ENCODE data around the gene CATSPERZ. TPM values are rescaled to one million over a fixed set of nuclear protein-coding genes. Genes with fewer than 3 reads are reported as not detected.

CATSPERZ gene
- total RNA-seq (2016; rRNA removed; fragmentation: Illumina TruSeq; extraction: Trizol) (0.22 and 0.73 TPM in 2 replicates), polyA plus RNA-seq (2011; rRNA removed) (0.16 and 0.48 TPM in 2 replicates), polyA minus RNA-seq (2011; rRNA and poly(A)+ RNA removed; ENCODE audit: low replicate concordance) (0.42 TPM in 1 of 2 replicates, not detected in the other), Bru-seq, nascent RNA (not detected), BruChase-seq, experiment 1, labeled RNA remaining after a 6-hour chase (not detected), BruChase-seq, experiment 2, labeled RNA remaining after a 2-hour chase (not detected)
- not detected in 2 replicates for total RNA-seq (2016; cell fraction: cytosol; rRNA removed; fragmentation: Illumina TruSeq; extraction: Trizol; ENCODE audit: low read depth)
- 0.49 and 0.52 TPM in 2 replicates for total RNA-seq (2016; cell fraction: insoluble cytoplasmic fraction; rRNA removed; fragmentation: Illumina TruSeq; extraction: Trizol)
- total RNA-seq (2016; cell fraction: membrane; rRNA removed; fragmentation: Illumina TruSeq; extraction: Trizol), result 0.34 TPM in 1 of 2 replicates, not detected in the other
- total RNA-seq (2016; cell fraction: nucleus; rRNA removed; fragmentation: Illumina TruSeq; extraction: Trizol), result not detected in 2 replicates
- polyA plus RNA-seq (2011; cell fraction: cytosol; rRNA removed), result 0.26 and 0.66 TPM in 2 replicates
- 0.38 TPM in 1 of 2 replicates, not detected in the other for polyA plus RNA-seq (2011; cell fraction: nucleus; rRNA removed)
- 0.23 TPM in 1 of 2 replicates, not detected in the other for polyA plus RNA-seq (2012)
- polyA plus RNA-seq (2016; cell fraction: cytosol; fragmentation: Illumina TruSeq; extraction: Trizol; ENCODE audit: low read depth), result 0.15 and 0.65 TPM in 2 replicates
- polyA plus RNA-seq (2016; cell fraction: insoluble cytoplasmic fraction; fragmentation: Illumina TruSeq; extraction: Trizol; ENCODE audit: low read depth), result 0.59 TPM in 1 of 2 replicates, not detected in the other
- polyA plus RNA-seq (2016; cell fraction: membrane; fragmentation: Illumina TruSeq; extraction: Trizol; ENCODE audit: low read depth), result 0.44 TPM in 1 of 2 replicates, not detected in the other
- polyA plus RNA-seq (2016; cell fraction: nucleus; fragmentation: Illumina TruSeq; extraction: Trizol; ENCODE audit: insufficient read depth, low read depth), result 1.2 TPM in 1 of 2 replicates, not detected in the other
- not detected in 2 replicates for polyA minus RNA-seq (2011; cell fraction: cytosol; rRNA and poly(A)+ RNA removed)
- not detected in 2 replicates for polyA minus RNA-seq (2011; cell fraction: nucleus; rRNA and poly(A)+ RNA removed)
- long read RNA-seq, experiment 1, result 0 reads
- long read RNA-seq, experiment 2, partial matches to known transcripts, result 0 of 1 reads
- long read RNA-seq, experiment 2, other reads (novel, unspliced or antisense), result 0 of 1 reads

- Histone ChIP-seq H3K27me3 (ENCODE audit: control insufficient read depth in 1 of 2, insufficient read depth in 2 of 2, low read length in 2 of 2) (peaks cover 22 to 58% of the 10 kb centered on the region in 2 experiments; a peak in 4 of 5 replicates), H3K9ac (ENCODE audit: insufficient read depth, low read depth, low read length) (peak within 1 kb of the TSS; percentile 27; the same call in 1 of the 2 replicates), H3K4me2 (ENCODE audit: low read depth, low read length) (peak within 1 kb of the TSS; percentile 84), H3K27ac (ENCODE audit: extremely low read length, insufficient read depth, low read length) (no peak within 1 kb of the TSS), H3K4me3 (replicated peaks in 1 of 3; ENCODE audit: insufficient read depth in 1 of 3, low read depth in 2 of 3, low read length in 3 of 3) (peak within 1 kb of the TSS; percentile 31 to 64 (median 46)), H2AFZ (ENCODE audit: low read length) (no peak within 1 kb of the TSS), H3K36me3 (replicated peaks in 1 of 2; ENCODE audit: control insufficient read depth in 1 of 2, insufficient read depth in 2 of 2, low read length in 2 of 2) (no peaks in the 10 kb centered on the region), H4K20me1 (ENCODE audit: insufficient read depth, low read length) (0 out of 2 replicates have a peak, but pooled peaks cover 5% of the 10 kb centered on the region), H3K9me3 (ENCODE audit: low read length) (no peaks in the 10 kb centered on the region), H3K79me2 (ENCODE audit: insufficient read depth, low read length) (no peaks in the 10 kb centered on the region), H3K4me1 (ENCODE audit: insufficient read depth, low read length) (peaks cover 43% of the 10 kb centered on the region)
- ChIA-PET CTCF (ENCODE audit: low intra/inter-chr PET ratio, low total read pairs) (interaction anchor here (1.3 to 1.7 kb wide), 3 partner anchors 28 to 95 kb away, joined by 5 to 8 read pairs (median 6); no protein-coding TSS in a partner anchor), POLR2A (interaction anchor here (0.9 to 1.6 kb wide), 9 partner anchors 15 to 135 kb away, joined by 3 to 8 read pairs (median 4); partner anchors contain the start of genes BAD, PRDX5, STIP1 and TRMT112)
- BruUV-seq (replicated peaks), result no TSS peak
- ATAC-seq (peak; percentile 9; the same call in 2 of the 3 replicates), DNase-seq (ENCODE audit: low spot score) (no peak), FAIRE-seq (no peak)
- 5% methylated on average over 28 of the region's 54 CpGs for WGBS (ENCODE audit: low lambda C conversion rate)
- in situ Hi-C loops (cut with HindIII; ENCODE audit: extremely low pct_ligation_motif_present, low pct_unique_long_range_greater_than_20kb) (loop anchor here (5.0 kb wide), 1 partner anchor 58 kb away; the partner anchor contains the start of gene FKBP2), intact Hi-C loops (cut with micrococcal nuclease; ENCODE audit: unreplicated experiment) (loop anchor here (5.0 to 10.0 kb wide), 2 partner anchors 53 to 115 kb away; partner anchors contain the start of genes PPP1R14B and STIP1)
- TF ChIP-seq ZNF44 (CRISPR knock-in tag; IDR thresholded peaks at IDR 0.05) (no peak), ZNF740 (CRISPR knock-in tag; IDR thresholded peaks at IDR 0.05) (peak; percentile 20; the same call in 1 of the 2 replicates), SIN3B (IDR thresholded peaks at IDR 0.05; ENCODE audit: low read length) (no peak), SAP130 (CRISPR knock-in tag; IDR thresholded peaks at IDR 0.05; ENCODE audit: low read depth) (no peak), SAFB2 (CRISPR knock-in tag; IDR thresholded peaks at IDR 0.05; ENCODE audit: borderline replicate concordance, low read depth) (0 out of 2 replicates have a peak, but pooled peaks have one; percentile 39), ESRRA (CRISPR knock-in tag; IDR thresholded peaks at IDR 0.05; ENCODE audit: low read depth) (no peak), PCBP1 (IDR thresholded peaks at IDR 0.05; ENCODE audit: borderline replicate concordance, low read depth, low read length) (0 out of 2 replicates have a peak, but pooled peaks have one; percentile 46), DMAP1 (CRISPR knock-in tag; IDR thresholded peaks at IDR 0.05) (0 out of 2 replicates have a peak, but pooled peaks have one; percentile 1), ZEB1 (IDR thresholded peaks at IDR 0.05; ENCODE audit: insufficient replicate concordance, low read depth) (no peak), YEATS4 (CRISPR knock-in tag; IDR thresholded peaks at IDR 0.05; ENCODE audit: borderline replicate concordance) (0 out of 2 replicates have a peak, but pooled peaks have one; percentile 38), EZH2 (conservative IDR thresholded peaks at IDR 0.05; ENCODE audit: low read depth, low read length) (peak; percentile 87; the same call in 1 of the 2 replicates), NR2C2 (CRISPR knock-in tag; IDR thresholded peaks at IDR 0.05; ENCODE audit: borderline replicate concordance) (no peak), PRMT3 (CRISPR knock-in tag; IDR thresholded peaks at IDR 0.05; ENCODE audit: borderline replicate concordance, low read depth) (no peak), RCOR2 (CRISPR knock-in tag; IDR thresholded peaks at IDR 0.05) (no peak), PCBP2 (optimal IDR thresholded peaks at IDR 0.05; ENCODE audit: low read depth, low read length, poor library complexity, severe bottlenecking) (no peak), ZNF746 (CRISPR knock-in tag; IDR thresholded peaks at IDR 0.05) (no peak), ZNF317 (CRISPR knock-in tag; IDR thresholded peaks at IDR 0.05) (peak; percentile 4; the same call in 1 of the 2 replicates)
Measured at GRCh38 chr11:64299847-64300648, at the start of gene CATSPERZ. Gene CATSPERZ (plus strand): TSS chr11:64300358. CDS start chr11:64300411, 53 bp downstream.

Data from HepG2 (cell line).